ENCODE results near the gene NTM. TPM values are rescaled to one million over a fixed set of nuclear protein-coding genes. Genes with fewer than 3 reads are reported as not detected.

Gene NTM
- total RNA-seq, 2 donors from 2014 or later, result 0.26 to 3.6 TPM

- no peak for DNase-seq
- Histone ChIP-seq H3K4me3 (no peak overlapping the region), H3K27me3 (peaks cover 0 to 18% of the 10 kb centered on the region in 2 donors), H3K27ac (no peak overlapping the region), H3K4me1 (peaks cover 22% of the 10 kb centered on the region), H3K9me3 (no peaks in the 10 kb centered on the region), H3K36me3 (replicated peaks in 1 of 2; ENCODE audit: insufficient read depth in 1 of 2, low read depth in 2 of 2) (no peaks in the 10 kb centered on the region)
- 15% methylated on average over 7 of the region's 7 CpGs for WGBS, 2 donors
- intact Hi-C loops (cut with DNase I), result no loop called here
- TF ChIP-seq, protein P1, sequence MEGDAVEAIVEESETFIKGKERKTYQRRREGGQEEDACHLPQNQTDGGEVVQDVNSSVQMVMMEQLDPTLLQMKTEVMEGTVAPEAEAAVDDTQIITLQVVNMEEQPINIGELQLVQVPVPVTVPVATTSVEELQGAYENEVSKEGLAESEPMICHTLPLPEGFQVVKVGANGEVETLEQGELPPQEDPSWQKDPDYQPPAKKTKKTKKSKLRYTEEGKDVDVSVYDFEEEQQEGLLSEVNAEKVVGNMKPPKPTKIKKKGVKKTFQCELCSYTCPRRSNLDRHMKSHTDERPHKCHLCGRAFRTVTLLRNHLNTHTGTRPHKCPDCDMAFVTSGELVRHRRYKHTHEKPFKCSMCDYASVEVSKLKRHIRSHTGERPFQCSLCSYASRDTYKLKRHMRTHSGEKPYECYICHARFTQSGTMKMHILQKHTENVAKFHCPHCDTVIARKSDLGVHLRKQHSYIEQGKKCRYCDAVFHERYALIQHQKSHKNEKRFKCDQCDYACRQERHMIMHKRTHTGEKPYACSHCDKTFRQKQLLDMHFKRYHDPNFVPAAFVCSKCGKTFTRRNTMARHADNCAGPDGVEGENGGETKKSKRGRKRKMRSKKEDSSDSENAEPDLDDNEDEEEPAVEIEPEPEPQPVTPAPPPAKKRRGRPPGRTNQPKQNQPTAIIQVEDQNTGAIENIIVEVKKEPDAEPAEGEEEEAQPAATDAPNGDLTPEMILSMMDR (IDR thresholded peaks at IDR 0.05), result no peak
- TF ChIP-seq POLR2A (IDR thresholded peaks at IDR 0.05), result no peak
- ATAC-seq, result no peak
These were observed 1.3 kb downstream of the NTM start for GRCh38 chr11:131371791-131372104.

GRCh38 chr11:131372234-131372962, 2.0 kb downstream of the NTM start:
- no peaks in the 10 kb centered on the region for H3K36me3 ChIP-seq (replicated peaks in 1 of 2; ENCODE audit: insufficient read depth in 1 of 2, low read depth in 2 of 2)
- ATAC-seq (no peak), DNase-seq (no peak)
- 64 to 78% methylated on average over 10 of the region's 10 CpGs for WGBS, 2 donors
- intact Hi-C loops (cut with DNase I), result no loop called here
- H3K4me3 ChIP-seq, result no peak overlapping the region
- H3K27me3 ChIP-seq, result peaks cover 0 to 18% of the 10 kb centered on the region in 2 donors
- no peak overlapping the region for H3K27ac ChIP-seq
- no peaks in the 10 kb centered on the region for H3K9me3 ChIP-seq
- H3K4me1 ChIP-seq, result peaks cover 22% of the 10 kb centered on the region
- TF ChIP-seq, protein P1 (IDR thresholded peaks at IDR 0.05), result no peak
- no peak for TF ChIP-seq POLR2A (IDR thresholded peaks at IDR 0.05)

GRCh38 chr11:131373095-131373725, 2.8 kb downstream of the NTM start:
- DNase-seq (no peak), ATAC-seq (no peak)
- intact Hi-C loops (cut with DNase I), result no loop called here
- no peaks in the 10 kb centered on the region for H3K9me3 ChIP-seq
- peaks cover 0 to 18% of the 10 kb centered on the region in 2 donors for H3K27me3 ChIP-seq
- TF ChIP-seq POLR2A (IDR thresholded peaks at IDR 0.05), result no peak
- TF ChIP-seq, protein P1 (IDR thresholded peaks at IDR 0.05), result no peak
- H3K27ac ChIP-seq, result no peak overlapping the region
- peaks cover 22% of the 10 kb centered on the region for H3K4me1 ChIP-seq
- 40 to 49% methylated on average over 7 to 9 of the region's 9 CpGs for WGBS, 2 donors
- H3K36me3 ChIP-seq (replicated peaks in 1 of 2; ENCODE audit: insufficient read depth in 1 of 2, low read depth in 2 of 2), result no peaks in the 10 kb centered on the region
- no peak overlapping the region for H3K4me3 ChIP-seq

DNA sequence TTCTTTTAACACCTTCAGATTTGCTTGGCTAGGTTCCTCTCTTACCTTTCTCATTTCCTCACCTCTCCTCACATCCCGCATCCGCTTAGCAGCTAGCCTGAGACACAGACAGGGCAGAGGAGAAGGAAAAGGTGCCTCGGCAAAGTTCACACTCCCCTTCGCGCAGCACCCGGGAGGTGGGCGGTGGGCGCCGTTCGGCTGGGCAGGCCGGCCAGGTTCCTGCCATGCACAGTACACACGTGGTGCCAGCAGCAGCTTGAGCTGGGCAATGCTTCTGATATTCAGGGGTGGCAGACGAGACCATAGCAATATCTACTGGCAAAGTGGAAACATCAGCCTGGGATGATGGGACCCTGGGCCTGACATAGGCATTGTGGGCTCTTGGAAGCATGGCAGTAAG, 3.3 kb downstream of the NTM start:
- no peak for TF ChIP-seq POLR2A (IDR thresholded peaks at IDR 0.05)
- TF ChIP-seq, protein P1 (IDR thresholded peaks at IDR 0.05), result no peak
- peaks cover 0 to 18% of the 10 kb centered on the region in 2 donors for H3K27me3 ChIP-seq
- DNase-seq (no peak), ATAC-seq (no peak)
- H3K4me3 ChIP-seq, result no peak overlapping the region
- peaks cover 22% of the 10 kb centered on the region for H3K4me1 ChIP-seq
- H3K9me3 ChIP-seq, result no peaks in the 10 kb centered on the region
- H3K36me3 ChIP-seq (replicated peaks in 1 of 2; ENCODE audit: insufficient read depth in 1 of 2, low read depth in 2 of 2), result no peaks in the 10 kb centered on the region
- intact Hi-C loops (cut with DNase I), result no loop called here
- 71 to 72% methylated on average over 11 to 13 of the region's 13 CpGs for WGBS, 2 donors
- no peak overlapping the region for H3K27ac ChIP-seq
